ENCODE measurements around the gene P2RY2. TPM values are rescaled to one million over a fixed set of nuclear protein-coding genes. Genes with fewer than 3 reads are reported as not detected.

P2RY2 gene
- under 0.01 and 0.17 TPM in 2 replicates for total RNA-seq
- 0.05 TPM in 1 of 2 replicates, not detected in the other for polyA plus RNA-seq
- polyA plus RNA-seq (2012), result 0.08 TPM in 1 of 2 replicates, not detected in the other
- polyA minus RNA-seq (ENCODE audit: low replicate concordance), result not detected in 2 replicates

- Histone ChIP-seq H3K9me3 (ENCODE audit: control insufficient read depth, insufficient read depth, low read depth, low read length) (no peaks in the 10 kb centered on the region), H3K79me2 (ENCODE audit: control insufficient read depth, insufficient read depth, low read length) (no peaks in the 10 kb centered on the region), H4K20me1 (ENCODE audit: control insufficient read depth, extremely low read depth, insufficient read depth, low read length) (no peaks in the 10 kb centered on the region), H3K27ac (ENCODE audit: insufficient read depth, low read length) (no peak within 1 kb of the TSS), H3K36me3 (ENCODE audit: control insufficient read depth, insufficient read depth, low read length) (no peaks in the 10 kb centered on the region), H3K4me3 (replicated peaks in 1 of 4; ENCODE audit: control extremely low read depth in 1 of 4, insufficient read depth in 1 of 4, low read depth in 3 of 4, low read length in 4 of 4) (peak within 1 kb of the TSS in 3 of 4 experiments; percentile 23 to 51 (median 27)), H3K9ac (ENCODE audit: insufficient read depth, low read length) (no peak within 1 kb of the TSS), H3K4me1 (ENCODE audit: control insufficient read depth, extremely low read depth, insufficient read depth, low read length) (no peaks in the 10 kb centered on the region), H3K4me2 (ENCODE audit: extremely low read depth, insufficient read depth, low read length) (peak within 1 kb of the TSS; percentile 75), H2AFZ (ENCODE audit: low read length) (peak within 1 kb of the TSS; percentile 59), H3K27me3 (ENCODE audit: control insufficient read depth, insufficient read depth, low read length) (peaks cover 34% of the 10 kb centered on the region)
- TF ChIP-seq, protein P1, sequence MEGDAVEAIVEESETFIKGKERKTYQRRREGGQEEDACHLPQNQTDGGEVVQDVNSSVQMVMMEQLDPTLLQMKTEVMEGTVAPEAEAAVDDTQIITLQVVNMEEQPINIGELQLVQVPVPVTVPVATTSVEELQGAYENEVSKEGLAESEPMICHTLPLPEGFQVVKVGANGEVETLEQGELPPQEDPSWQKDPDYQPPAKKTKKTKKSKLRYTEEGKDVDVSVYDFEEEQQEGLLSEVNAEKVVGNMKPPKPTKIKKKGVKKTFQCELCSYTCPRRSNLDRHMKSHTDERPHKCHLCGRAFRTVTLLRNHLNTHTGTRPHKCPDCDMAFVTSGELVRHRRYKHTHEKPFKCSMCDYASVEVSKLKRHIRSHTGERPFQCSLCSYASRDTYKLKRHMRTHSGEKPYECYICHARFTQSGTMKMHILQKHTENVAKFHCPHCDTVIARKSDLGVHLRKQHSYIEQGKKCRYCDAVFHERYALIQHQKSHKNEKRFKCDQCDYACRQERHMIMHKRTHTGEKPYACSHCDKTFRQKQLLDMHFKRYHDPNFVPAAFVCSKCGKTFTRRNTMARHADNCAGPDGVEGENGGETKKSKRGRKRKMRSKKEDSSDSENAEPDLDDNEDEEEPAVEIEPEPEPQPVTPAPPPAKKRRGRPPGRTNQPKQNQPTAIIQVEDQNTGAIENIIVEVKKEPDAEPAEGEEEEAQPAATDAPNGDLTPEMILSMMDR (conservative IDR thresholded peaks at IDR 0.05 in 1 of 2, IDR thresholded peaks at IDR 0.05 in 1 of 2; ENCODE audit: low read depth in 1 of 2, low read length in 2 of 2), result peak in 1 of 2 donors; percentile 31
- peak; percentile 92 for TF ChIP-seq EZH2 (IDR thresholded peaks at IDR 0.05; ENCODE audit: low read length, missing control alignments)
- DNase-seq (ENCODE audit: low read depth in 2 of 2), result peak in 1 of 2 donors; percentile 38
Observed at GRCh38 chr11:73218106-73218829, at the start of gene P2RY2. TSS of gene P2RY2 (plus strand) at chr11:73218281. CDS start at chr11:73234160, 15,879 bp downstream.

- H3K4me1 ChIP-seq (ENCODE audit: control insufficient read depth, extremely low read depth, insufficient read depth, low read length), result no peaks in the 10 kb centered on the region
- no peak overlapping the region for H3K4me2 ChIP-seq (ENCODE audit: extremely low read depth, insufficient read depth, low read length)
- no peaks in the 10 kb centered on the region for H3K9me3 ChIP-seq (ENCODE audit: control insufficient read depth, insufficient read depth, low read depth, low read length)
- H2AFZ ChIP-seq (ENCODE audit: low read length), result no peak overlapping the region
- H3K4me3 ChIP-seq (replicated peaks in 1 of 4; ENCODE audit: control extremely low read depth in 1 of 4, insufficient read depth in 1 of 4, low read depth in 3 of 4, low read length in 4 of 4), result no peak overlapping the region
- H3K9ac ChIP-seq (ENCODE audit: insufficient read depth, low read length), result no peak overlapping the region
- H3K36me3 ChIP-seq (ENCODE audit: control insufficient read depth, insufficient read depth, low read length), result no peaks in the 10 kb centered on the region
- H3K27me3 ChIP-seq (ENCODE audit: control insufficient read depth, insufficient read depth, low read length), result no peaks in the 10 kb centered on the region
- no peak overlapping the region for H3K27ac ChIP-seq (ENCODE audit: insufficient read depth, low read length)
- no peaks in the 10 kb centered on the region for H4K20me1 ChIP-seq (ENCODE audit: control insufficient read depth, extremely low read depth, insufficient read depth, low read length)
- TF ChIP-seq, protein P1 (conservative IDR thresholded peaks at IDR 0.05 in 1 of 2, IDR thresholded peaks at IDR 0.05 in 1 of 2; ENCODE audit: low read depth in 1 of 2, low read length in 2 of 2), result no peak
- TF ChIP-seq EZH2 (IDR thresholded peaks at IDR 0.05; ENCODE audit: low read length, missing control alignments), result no peak
- DNase-seq (ENCODE audit: low read depth in 2 of 2), result no peak
- no peaks in the 10 kb centered on the region for H3K79me2 ChIP-seq (ENCODE audit: control insufficient read depth, insufficient read depth, low read length)
Observed at GRCh38 chr11:73168925-73169579, 49.0 kb upstream of the P2RY2 start.

DNA sequence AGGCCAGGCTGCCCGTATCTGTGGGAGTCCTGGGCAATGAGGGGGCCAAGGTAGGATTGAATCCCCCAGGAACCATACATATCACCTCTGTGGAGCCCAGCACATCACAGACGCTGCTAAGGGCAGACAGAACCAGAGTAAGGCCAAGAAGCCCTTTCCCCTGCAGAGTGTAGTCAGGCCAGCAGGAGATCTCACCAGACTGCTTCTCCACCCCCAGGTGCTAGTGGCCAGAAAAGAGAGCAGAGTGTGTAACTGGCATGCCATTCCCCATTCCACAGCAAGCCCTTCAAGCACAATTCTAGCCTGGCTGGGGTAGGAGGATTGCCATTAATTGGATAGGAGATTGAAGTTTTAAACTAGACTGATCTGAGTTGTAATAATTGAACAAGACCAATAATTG, 47.9 kb upstream of the P2RY2 start:
- TF ChIP-seq, protein P1 (conservative IDR thresholded peaks at IDR 0.05 in 1 of 2, IDR thresholded peaks at IDR 0.05 in 1 of 2; ENCODE audit: low read depth in 1 of 2, low read length in 2 of 2), result no peak
- no peak for TF ChIP-seq EZH2 (IDR thresholded peaks at IDR 0.05; ENCODE audit: low read length, missing control alignments)
- Histone ChIP-seq H3K4me2 (ENCODE audit: extremely low read depth, insufficient read depth, low read length) (no peak overlapping the region), H3K27ac (ENCODE audit: insufficient read depth, low read length) (no peak overlapping the region), H3K36me3 (ENCODE audit: control insufficient read depth, insufficient read depth, low read length) (no peaks in the 10 kb centered on the region), H3K27me3 (ENCODE audit: control insufficient read depth, insufficient read depth, low read length) (no peaks in the 10 kb centered on the region), H3K9ac (ENCODE audit: insufficient read depth, low read length) (no peak overlapping the region), H3K4me3 (replicated peaks in 1 of 4; ENCODE audit: control extremely low read depth in 1 of 4, insufficient read depth in 1 of 4, low read depth in 3 of 4, low read length in 4 of 4) (no peak overlapping the region), H3K79me2 (ENCODE audit: control insufficient read depth, insufficient read depth, low read length) (no peaks in the 10 kb centered on the region), H3K9me3 (ENCODE audit: control insufficient read depth, insufficient read depth, low read depth, low read length) (no peaks in the 10 kb centered on the region), H3K4me1 (ENCODE audit: control insufficient read depth, extremely low read depth, insufficient read depth, low read length) (no peaks in the 10 kb centered on the region), H2AFZ (ENCODE audit: low read length) (no peak overlapping the region), H4K20me1 (ENCODE audit: control insufficient read depth, extremely low read depth, insufficient read depth, low read length) (no peaks in the 10 kb centered on the region)
- DNase-seq (ENCODE audit: low read depth in 2 of 2), result no peak
